ENCODE measurements around the gene ZDHHC11.
"Not testable (repeated sequence)": the region's sequence is repeated elsewhere in the genome, so short reads cannot be mapped to it uniquely, and the experiment has no call there.

Gene ZDHHC11

DNA sequence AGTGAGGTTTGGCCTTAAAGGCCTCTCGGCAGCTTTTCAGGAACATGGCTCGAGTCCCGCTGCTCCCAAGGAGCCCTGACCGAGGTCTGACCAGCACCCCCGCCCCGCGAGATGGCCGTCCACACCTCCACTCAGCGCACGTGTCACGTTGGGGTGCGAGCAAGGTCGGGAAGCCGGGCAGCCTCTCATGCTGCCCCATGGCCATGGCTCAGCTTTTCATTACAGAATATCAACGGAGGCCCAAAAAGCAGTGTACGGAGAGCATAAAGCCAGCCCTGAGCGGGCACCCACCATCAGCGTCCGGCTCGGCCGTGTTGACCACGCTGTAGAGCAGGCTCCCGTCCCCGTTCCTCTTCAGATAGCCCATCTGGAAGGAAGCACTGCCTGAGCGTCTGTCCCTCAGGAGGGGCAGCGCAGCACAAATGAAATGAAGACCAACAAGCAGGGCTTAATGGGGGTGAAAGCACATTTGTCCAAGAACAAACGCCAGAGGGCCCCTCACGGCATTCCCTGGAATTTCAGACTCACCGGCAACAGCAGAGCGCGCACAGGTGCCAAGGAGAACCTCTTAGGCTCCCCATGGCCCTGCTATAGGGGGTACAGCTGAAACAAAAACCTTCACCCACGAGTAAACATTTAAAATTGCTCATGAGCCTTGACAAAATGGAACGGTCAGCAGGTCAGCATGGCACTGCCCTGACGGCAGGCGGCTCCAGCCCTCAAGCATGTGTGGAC lies 30.2 kb upstream of the ZDHHC11 start:
- DNase-seq (ENCODE audit: low read depth in 2 of 2, low spot score in 1 of 2), result no peak

DNA sequence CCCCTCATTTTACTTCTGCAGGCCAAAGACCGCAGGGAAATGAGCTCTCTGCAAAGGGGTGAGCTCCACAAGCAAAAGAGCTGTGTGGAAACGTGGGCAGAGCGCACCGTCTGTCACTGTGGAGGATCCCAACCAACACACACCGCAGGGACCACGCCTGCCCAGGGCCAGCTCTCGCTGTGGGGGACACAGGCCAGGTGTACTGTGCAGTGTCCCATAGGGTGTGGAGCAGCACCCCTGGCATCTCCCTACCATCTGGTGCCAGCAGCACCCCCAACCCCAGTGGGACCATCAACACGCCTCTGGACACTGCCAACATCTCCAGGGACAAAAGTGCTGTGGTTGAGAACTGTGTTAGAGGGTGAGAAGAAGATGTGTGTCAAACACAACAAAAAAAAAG lies 27.9 kb upstream of the ZDHHC11 start:
- DNase-seq (ENCODE audit: low read depth in 2 of 2, low spot score in 1 of 2), result not testable (repeated sequence)

DNA sequence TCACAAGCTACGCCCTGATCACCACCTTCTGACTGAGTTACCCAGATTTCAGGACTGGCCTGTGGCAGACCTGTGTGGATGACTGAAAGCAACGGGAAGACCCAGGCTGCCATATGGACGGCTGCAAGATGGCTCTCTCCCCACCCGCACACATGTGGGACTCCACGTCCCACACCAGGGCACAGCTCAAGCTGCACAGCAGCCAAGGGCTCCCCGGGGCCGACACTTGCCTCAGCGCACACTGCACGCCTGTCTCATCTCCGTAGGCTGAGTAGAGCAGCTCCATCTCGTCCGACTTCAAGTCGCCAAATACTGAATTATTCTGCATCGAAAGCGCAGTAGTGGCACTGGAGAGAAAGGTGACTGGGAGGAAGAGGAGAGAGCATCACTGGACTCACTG lies 27.3 kb upstream of the ZDHHC11 start:
- DNase-seq (ENCODE audit: low read depth in 2 of 2, low spot score in 1 of 2), result no peak

DNA sequence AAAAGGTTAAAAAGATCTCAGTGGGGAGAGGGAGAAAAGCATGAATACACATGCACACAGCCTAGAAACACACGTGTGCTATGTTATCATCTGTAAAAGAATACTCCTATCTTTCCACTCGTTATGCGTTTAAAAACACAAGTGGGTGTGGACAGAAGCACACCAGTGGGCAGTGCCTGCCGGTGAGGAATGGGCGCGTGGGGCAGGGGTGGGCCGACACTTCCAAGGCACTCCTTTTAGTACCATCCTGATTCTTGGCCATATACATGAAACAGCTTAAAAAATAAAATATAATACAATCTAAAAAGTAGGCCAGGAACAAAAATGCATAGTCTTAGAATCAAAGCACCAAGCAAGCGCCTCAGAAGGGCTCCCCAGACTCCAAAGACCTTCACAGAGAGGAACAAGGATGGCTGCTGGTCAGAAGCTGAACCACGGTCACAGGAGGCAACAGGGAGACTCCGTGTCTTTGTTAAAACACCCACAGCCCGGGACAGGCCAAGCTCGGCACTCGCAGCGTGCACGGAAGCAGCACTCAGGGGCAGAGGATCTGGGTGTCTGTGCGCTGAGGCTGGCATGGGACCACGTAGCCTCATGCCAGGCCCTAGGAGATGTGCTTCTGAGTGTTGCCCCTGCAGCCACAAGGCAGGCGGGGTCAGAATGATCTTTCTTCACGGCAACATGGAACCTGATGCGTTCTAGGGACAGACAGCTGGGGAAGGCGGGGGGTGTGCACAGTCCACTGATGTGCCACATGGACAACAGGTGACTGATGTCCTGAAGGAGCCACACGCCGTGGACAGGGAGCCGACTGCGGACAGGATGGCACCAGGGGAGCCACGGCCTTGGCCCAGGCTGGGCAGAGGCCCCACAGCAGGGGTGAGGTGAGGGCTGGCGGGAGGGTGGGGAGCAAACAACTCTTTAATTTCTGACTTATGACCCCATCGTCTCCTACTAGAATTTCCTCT lies 25.9 kb upstream of the ZDHHC11 start:
- DNase-seq (ENCODE audit: low read depth in 2 of 2, low spot score in 1 of 2), result no peak

DNA sequence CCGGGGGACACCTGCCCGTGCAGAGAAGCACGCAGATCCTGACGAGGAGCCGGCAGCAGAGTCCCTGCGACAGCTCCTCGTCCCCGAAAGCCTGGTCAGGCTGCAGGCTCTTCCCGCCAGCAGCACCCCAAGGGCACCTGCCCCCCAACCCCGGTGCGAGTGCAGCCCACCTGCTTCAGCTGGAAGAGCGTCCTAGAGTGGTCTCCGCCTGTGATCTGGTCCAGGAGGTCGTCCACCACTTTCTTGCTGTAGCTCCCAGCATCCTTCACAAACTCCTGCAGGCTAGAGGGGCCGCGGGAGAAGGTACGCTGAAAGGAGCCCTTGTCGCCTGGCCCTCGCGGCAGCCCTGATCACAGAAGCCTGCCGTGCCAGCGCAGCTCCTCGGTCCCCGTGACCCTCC lies 25.1 kb upstream of the ZDHHC11 start:
- no peak for DNase-seq (ENCODE audit: low read depth in 2 of 2, low spot score in 1 of 2)

DNA sequence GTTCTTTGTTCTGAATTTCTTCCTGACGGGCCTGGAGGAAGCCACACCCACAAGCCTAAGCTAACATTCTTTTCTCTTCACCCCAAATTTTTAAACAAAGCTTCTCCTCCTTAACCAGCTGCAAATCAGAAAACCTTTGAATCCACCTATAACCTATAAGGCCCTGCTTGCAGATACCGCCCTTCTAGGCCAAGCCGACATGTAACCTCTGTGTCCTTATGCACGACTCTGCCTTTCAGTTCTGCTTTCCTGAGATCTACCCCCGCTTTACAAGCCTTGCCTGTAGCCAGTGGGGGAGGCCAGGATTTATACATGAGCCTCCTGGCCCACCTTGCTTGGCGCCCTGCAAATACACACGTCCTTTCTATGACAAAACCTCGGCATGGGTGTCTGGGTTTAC lies 22.5 kb upstream of the ZDHHC11 start:
- DNase-seq (ENCODE audit: low read depth in 2 of 2, low spot score in 1 of 2), result no peak

DNA sequence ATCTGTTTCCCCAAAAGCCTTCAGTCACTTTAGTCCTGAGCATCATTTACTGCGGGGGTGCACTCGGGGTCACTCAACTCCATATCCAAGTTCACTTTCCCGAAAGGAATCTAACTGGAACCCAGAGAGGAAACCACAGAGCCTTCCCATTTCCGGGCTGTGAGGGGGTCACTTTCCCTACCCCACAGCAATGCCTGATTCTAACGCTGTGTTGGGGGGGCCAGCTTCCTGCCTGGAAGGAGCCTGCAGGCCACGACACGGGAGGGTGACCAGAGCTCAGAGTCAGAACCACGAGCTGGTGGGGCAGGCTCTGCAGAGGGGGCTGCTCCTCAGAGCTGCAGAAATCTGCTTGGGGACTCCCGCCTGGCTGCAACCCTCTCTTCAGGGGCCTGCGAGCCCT lies 21.5 kb upstream of the ZDHHC11 start:
- no peak for DNase-seq (ENCODE audit: low read depth in 2 of 2, low spot score in 1 of 2)

DNA sequence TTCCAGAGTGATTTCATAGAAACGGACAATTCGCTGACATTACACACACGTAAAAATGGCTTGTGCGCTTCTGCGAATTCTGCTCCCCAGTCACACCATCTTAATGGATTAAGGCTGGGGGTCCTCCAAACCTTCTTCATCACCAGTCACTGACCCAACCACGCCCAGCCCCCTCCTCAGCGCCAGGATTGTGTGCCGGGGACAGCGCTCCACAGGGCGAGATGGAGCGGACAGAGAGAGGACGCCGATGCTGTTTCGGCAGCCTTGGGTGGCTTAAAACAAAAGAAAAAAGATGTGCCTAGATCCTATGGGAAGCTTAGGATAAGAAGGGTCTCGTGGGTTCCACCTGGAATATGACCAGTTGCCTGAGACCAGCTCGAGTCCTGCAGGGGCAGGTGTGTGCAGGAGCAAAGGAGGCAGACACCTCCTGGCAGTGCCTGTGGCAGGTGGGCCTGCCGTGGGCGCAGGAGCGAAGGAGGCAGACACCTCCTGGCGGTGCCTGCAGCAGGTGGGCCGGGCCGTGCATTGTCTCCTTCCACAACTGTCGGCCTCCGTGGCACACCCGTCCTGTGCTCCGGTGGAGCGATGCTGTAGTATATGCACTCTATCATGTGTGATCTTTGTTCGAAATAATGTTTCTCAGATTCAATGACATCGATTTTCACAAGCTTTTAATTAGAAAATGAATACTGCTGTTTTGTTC lies 21.0 kb upstream of the ZDHHC11 start:
- no peak for DNase-seq (ENCODE audit: low read depth in 2 of 2, low spot score in 1 of 2)

DNA sequence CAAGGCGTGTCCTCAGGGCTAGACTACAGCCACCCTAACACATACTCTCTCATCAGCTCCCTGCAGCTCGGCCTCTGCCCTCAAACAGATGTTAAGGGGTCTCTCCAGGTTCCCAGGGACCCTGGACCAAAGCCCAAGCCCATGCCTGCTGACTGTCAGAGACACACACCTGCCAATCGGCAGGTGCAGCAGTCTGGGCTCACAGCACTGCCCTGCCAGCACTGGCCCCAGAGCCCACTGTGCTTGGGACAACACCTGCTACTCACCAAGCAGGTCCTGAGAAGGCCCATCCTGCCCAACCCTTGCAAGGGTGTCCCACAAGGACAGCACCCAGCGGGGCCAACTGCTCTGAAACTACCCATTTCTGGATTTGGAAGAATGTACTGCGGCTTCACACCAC lies 20.2 kb upstream of the ZDHHC11 start:
- no peak for DNase-seq (ENCODE audit: low read depth in 2 of 2, low spot score in 1 of 2)

DNA sequence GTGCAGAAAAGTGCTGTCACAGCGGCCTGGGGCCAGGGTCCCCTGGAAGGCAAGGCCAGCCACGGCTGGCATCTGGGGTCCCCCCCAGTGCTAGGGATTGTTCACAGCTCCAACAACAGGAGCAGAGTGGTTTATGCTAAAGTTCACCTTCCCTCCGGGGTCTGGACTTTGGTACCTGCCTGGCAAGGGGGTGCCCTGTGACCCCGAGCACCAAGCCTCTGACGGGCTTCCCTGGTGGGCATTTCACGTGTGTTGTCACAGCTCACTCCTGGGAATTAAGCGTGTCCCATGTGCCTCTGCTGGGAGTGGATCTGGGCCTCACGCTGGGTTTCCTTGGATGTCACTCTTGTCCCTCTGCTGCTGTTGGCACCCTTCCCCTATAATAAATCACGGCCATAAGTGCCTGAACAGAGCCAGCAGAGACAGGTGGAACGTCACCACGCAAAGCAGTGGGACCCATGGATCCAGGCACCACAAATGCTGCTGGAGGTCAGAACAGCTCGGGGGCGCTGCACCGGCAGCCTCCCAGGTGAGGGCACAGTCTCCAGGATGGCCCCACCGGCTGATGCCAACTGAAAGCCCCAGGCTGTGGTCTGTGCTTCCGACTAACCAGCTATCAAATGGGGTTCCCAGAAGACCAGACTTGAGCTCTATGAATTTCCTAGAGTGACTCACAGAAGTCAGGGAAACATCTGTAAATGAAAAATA lies 17.8 kb upstream of the ZDHHC11 start:
- DNase-seq (ENCODE audit: low read depth in 2 of 2, low spot score in 1 of 2), result no peak

DNA sequence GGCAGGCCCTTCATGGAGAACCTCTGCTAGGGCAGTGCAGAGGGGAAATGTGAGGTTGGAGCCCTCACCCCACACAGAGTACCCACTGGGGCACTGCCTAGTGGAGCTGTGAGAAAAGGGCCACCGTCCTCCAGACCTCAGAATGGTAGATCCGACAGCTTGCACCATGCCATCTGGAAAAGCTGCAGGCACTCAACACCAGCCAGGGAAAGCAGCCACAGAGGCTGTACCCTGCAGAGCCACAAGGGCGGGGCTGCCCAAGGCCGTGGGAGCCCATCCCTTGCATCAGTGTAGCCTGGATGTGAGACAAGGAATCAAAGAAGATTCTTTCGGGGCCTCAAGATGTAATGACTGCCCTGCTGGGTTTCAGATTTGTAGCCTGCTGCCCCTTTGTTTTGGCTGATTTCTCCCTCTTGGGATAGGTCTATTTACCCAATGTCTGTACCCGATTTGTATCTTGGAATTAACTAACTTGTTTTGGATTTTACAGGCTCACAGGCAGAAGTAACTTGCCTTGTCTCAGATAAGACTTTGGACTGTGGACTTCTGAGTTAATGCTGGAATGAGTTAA lies 16.6 kb upstream of the ZDHHC11 start:
- no peak for DNase-seq (ENCODE audit: low read depth in 2 of 2, low spot score in 1 of 2)

DNA sequence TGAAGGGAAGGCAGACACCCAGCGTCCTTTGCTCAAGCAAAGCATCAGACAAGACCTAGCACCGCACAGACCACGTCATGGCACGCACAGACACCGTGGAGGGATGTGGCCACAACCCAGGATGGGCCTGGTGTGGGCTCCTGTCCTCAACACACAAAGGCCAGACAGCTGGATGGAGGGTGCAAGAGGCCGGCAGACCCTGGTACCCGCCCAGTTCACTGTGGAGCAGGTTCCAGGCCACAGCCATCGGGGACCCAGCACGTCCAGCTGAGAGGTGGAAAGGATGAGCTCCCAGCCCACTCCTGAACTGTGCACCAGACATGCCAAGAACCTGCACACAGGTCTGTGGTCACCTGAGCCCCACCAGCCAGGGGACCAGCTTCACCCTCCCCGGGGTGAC lies 15.0 kb upstream of the ZDHHC11 start:
- no peak for DNase-seq (ENCODE audit: low read depth in 2 of 2, low spot score in 1 of 2)

DNA sequence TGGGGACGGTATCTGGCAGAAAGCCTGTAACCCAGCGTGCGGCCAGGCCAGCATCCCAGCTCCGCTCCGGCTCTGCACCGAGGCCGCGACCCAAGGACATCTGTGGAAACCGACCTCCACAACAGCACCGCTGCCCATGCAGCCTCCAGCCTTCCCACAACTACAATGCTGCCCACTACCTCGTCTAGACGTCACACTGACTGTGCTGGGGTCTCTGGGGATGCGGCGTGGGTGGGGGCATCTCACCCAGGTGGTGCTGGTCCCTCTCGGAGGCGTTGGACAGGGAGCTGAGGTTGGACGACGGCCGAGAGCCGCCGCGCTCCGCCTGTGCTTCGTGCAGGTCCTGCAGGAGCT lies 14.4 kb upstream of the ZDHHC11 start:
- no peak for DNase-seq (ENCODE audit: low read depth in 2 of 2, low spot score in 1 of 2)

DNA sequence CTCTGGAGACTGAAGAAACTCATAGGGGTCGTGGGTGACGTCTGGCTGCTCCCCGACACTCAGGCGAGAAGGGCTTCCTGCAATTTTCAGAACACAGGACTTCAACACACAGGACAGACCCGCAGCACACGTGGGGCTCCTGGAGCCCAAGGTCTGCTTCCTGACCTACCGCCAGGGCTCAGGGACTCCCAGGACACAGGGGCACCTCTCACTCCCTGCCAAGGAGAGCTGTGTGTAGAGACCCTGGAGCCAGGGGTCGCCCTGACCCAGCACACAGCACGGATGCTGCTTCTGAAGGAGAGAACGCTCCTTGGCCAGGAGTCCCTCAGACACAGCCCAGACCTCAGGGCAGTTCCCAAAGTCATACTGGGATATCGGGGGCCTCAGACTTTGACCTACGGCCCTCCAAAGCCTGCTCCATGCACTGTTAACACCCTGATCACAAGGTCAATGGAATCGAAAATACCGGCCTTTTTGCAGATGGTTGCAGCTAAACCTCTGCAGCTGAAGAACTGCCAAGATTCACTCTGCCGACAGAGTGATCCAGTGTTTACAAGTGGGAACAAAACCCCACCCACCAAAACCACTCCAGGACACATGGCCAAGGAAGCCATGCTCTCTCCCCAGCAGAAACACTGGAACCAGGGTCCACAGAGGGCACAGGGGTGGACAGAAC lies 13.8 kb upstream of the ZDHHC11 start:
- no peak for DNase-seq (ENCODE audit: low read depth in 2 of 2, low spot score in 1 of 2)

DNA sequence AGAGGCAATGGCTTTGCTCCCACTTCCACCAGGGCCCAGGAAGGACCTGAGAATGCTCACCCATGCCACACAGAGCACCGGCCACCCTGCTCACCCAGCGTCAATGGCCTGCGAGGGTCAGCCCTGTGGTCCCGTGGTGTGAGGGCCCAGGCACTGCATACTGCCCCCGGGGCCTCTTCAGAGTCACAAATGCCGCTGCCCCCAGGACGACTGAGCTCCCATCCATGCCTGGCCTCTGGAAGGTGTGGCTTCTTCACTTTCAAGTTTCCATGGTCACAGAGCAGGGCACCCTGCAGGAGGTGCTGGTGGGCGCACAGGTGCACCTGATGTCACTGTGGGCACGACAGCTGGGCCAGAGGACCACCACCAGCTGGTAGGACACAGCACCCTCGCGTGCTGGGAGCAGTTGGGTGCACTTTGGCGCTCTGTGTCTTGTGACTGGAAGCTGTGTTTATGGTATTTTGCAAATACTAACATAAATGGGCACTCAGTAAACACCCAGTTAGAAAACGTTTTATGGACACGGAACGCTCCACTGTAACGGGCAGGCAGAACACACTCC lies 12.5 kb upstream of the ZDHHC11 start:
- DNase-seq (ENCODE audit: low read depth in 2 of 2, low spot score in 1 of 2), result no peak

DNA sequence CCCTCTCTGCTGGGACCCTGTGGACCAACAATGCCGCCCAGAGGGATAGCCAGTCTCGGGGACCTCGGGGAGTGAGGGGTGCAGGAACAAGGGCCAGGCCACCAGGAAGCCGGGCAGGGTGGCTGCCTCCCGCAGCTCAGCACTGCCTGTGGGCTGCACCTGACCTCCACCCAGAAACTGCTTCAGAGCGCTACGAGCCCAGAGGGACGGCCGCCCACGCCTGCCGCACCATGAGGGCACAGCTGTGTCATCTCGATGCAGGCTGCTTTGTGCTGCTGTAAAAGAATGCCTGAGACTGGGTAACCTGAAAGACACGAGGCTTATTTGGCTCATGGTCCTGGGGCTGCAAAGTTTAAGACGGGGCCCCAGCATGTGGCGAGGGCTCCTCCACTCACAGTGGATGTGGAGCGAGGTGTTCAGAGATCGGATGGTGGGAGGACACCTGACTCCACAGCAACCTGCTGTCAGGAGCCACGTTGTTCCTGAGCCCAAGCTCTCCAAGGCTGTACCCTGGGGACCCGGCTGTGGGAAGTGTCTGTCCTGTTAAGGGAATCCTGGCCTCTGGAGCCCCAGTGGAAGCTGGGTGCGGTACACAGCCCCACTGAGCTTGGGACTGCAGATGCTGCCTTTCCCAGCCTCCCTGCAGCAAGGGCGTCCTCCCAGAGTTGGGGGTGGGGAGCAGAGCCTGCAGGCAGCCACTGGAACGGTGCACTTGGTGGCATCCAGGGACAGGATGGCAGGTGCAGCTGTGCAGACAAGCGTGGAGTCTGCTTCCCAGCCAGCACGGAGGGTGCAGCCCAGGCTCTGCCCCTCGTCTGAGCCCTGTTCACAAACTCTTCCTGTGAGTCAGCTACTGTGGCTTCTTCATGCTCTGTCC lies 11.8 kb upstream of the ZDHHC11 start:
- DNase-seq (ENCODE audit: low read depth in 2 of 2, low spot score in 1 of 2), result no peak

DNA sequence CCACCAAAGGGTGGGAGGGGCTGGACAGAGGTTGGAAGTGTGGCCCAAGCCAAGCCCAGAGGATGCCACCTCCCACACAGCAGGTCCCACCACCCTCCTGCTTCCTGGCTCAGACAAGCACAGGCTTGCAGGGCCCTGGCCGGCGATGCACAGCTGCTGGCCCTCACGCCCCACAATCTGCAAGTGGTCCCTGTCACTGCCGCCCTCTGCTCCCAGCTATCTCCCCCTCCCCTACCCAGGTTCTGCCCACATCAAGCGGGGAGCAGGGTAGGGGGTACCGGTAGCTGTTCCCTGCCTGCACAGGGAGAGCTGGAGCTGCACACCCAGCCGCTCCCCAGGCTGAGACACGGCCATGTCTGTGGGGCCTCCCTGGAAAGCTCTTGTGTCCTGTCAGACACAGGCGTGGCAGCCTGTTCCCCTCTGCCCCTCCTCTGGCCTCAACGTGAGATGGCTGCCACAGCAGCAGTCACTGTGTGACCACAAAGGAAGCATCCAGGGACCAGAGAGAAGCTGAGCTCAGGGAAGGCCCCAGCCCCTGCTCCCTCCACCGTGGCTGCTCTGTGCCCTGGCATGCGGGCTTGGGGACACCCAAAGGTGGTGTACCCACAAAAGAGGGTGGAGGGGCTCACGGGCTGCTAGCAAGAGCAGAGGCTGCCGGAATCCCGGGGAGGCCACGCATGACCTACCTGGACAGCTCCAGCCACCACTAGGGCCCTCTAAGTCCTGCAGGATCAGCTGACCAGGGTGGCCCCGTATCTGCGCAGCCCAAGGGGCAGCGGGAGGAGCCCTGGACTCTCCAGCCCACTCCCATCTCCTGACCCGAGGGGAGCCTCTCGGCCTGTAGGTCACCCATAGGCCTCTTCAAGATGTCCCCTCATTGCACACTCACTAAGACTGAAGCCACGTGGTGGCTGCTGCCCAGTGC lies 10.9 kb upstream of the ZDHHC11 start:
- DNase-seq (ENCODE audit: low read depth in 2 of 2, low spot score in 1 of 2), result no peak
